ENCODE data around the gene TLR5. TPM values are rescaled to one million over a fixed set of nuclear protein-coding genes. Genes with fewer than 3 reads are reported as not detected.

TLR5 gene
- polyA plus RNA-seq, 1 donor = 5.7 TPM

GRCh38 chr1:223068900-223069665 lies 74.0 kb downstream of the TLR5 start:
- DNase-seq (ENCODE audit: low read depth) = no peak

DNA sequence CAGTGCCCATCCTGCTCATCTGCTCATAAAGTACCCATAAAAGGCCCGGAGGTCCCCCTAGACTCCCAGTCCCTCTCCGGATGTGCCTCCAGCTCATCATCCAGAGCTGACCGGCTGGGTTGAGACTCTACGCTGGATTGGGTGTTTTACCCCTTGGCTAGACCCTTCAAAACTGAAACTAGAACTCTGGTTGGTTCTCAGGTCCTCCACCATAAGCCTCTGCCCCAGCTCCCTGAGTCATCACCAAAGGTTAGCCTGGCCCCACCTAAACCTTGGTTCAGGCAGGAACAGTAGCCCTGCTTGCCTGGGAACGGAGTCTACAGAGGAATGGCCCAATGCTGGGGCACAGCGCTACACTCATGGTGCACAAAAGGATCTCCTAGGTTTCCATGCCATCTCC lies 75.1 kb downstream of the TLR5 start:
- DNase-seq (ENCODE audit: low read depth) = no peak

GRCh38 chr1:223066415-223066814 lies 76.6 kb downstream of the TLR5 start:
- DNase-seq (ENCODE audit: low read depth) = no peak

GRCh38 chr1:223062177-223062576 lies 80.9 kb downstream of the TLR5 start:
- no peak for DNase-seq (ENCODE audit: low read depth)

DNA sequence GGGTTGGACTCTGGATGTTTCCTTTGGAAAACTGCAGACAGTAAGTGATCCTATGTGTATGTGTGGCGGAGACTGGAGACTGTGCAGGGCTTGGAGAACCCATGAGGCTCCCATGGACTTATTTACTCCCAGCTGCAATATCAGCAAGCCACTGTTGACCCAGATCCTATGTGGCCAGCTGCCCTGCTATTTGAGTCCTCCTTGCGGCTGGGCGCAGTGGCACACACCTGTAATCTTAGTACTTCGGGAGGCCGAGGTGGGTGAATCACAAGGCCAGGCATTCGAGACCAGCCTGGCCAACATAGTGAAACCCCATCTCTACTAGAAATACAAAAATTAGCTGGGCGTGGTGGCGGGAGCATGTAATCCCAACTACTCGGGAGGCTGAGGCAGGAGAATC lies 83.5 kb downstream of the TLR5 start:
- no peak for DNase-seq (ENCODE audit: low read depth)

Other genes with a start within 250 kb of the TLR5 start
- gene SUSD4, start 220.9 kb upstream of the TLR5 start, polyA plus RNA-seq (ENCODE audit: insufficient read length) = 4.6 TPM